Memory B cell (primary cell): ENCODE results near the gene NOD1.
"Not testable (repeated sequence)": the region's sequence is repeated elsewhere in the genome, so short reads cannot be mapped to it uniquely, and the experiment has no call there.

ENCODE experiments used
- ATAC-seq: fragments of 150-1000 bp; cut with Tn5 transposase; 2 replicates; pipeline ENCODE4 v1.10.0; 2021; ENCODE audit warnings: low read depth, mild to moderate bottlenecking, moderate library complexity
- DNase-seq, 2 donors: peaks; one replicate each; pipeline ENCODE4 v3.0.0; 2022; ENCODE audit warnings: low spot score in 2 of 2
- H3K27ac Mint-ChIP-seq: one replicate; pipeline ENCODE4 v1.8.0; 2022; ENCODE audit warnings: mild to moderate bottlenecking, moderate library complexity, mixed read lengths
- H3K27me3 Mint-ChIP-seq: one replicate; pipeline ENCODE4 v1.8.0; 2022; ENCODE audit warnings: mixed read lengths
- H3K36me3 Mint-ChIP-seq: one replicate; pipeline ENCODE4 v1.8.0; 2022; ENCODE audit warnings: mild to moderate bottlenecking, mixed read lengths
- H3K4me1 Mint-ChIP-seq: one replicate; pipeline ENCODE4 v1.8.0; 2022; ENCODE audit warnings: mixed read lengths
- H3K4me3 Mint-ChIP-seq: one replicate; pipeline ENCODE4 v1.8.0; 2022; ENCODE audit warnings: mild to moderate bottlenecking, moderate library complexity, mixed read lengths
- H3K9me3 Mint-ChIP-seq: one replicate; pipeline ENCODE4 v1.8.0; 2022; ENCODE audit warnings: mixed read lengths

The NOD1 gene

GRCh38 chr7:30412782-30413504 lies 65.6 kb downstream of the NOD1 start:
- H3K4me1 Mint-ChIP-seq: peaks cover 19% of the 10 kb centered on the region
- H3K9me3 Mint-ChIP-seq: peaks cover 2% of the 10 kb centered on the region
- H3K4me3 Mint-ChIP-seq: no peak overlapping the region
- DNase-seq: peak in 1 of 2 donors; percentile 16
- H3K27ac Mint-ChIP-seq: no peak overlapping the region
- ATAC-seq: peak; percentile 44
- H3K36me3 Mint-ChIP-seq: no peaks in the 10 kb centered on the region
- no peaks in the 10 kb centered on the region for H3K27me3 Mint-ChIP-seq

- no peaks in the 10 kb centered on the region for H3K27me3 Mint-ChIP-seq
- no peaks in the 10 kb centered on the region for H3K36me3 Mint-ChIP-seq
- H3K9me3 Mint-ChIP-seq: peaks cover 2% of the 10 kb centered on the region
- DNase-seq (no peak), ATAC-seq (no peak)
- peaks cover 19% of the 10 kb centered on the region for H3K4me1 Mint-ChIP-seq
- no peak overlapping the region for H3K4me3 Mint-ChIP-seq
- peak overlapping the region; percentile 28 for H3K27ac Mint-ChIP-seq
Measured at GRCh38 chr7:30411897-30412296, 66.7 kb downstream of the NOD1 start.

GRCh38 chr7:30411173-30411572 lies 67.4 kb downstream of the NOD1 start:
- H3K27ac Mint-ChIP-seq: peak overlapping the region; percentile 28
- no peaks in the 10 kb centered on the region for H3K27me3 Mint-ChIP-seq
- H3K36me3 Mint-ChIP-seq: no peaks in the 10 kb centered on the region
- no peak for DNase-seq
- no peak overlapping the region for H3K4me3 Mint-ChIP-seq
- H3K9me3 Mint-ChIP-seq: peaks cover 2% of the 10 kb centered on the region
- ATAC-seq: no peak
- H3K4me1 Mint-ChIP-seq: peaks cover 19% of the 10 kb centered on the region

- Mint-ChIP-seq H3K27me3 (no peaks in the 10 kb centered on the region), H3K4me3 (no peak overlapping the region), H3K27ac (no peak overlapping the region), H3K36me3 (peaks cover 6% of the 10 kb centered on the region), H3K4me1 (peaks cover 11% of the 10 kb centered on the region), H3K9me3 (no peaks in the 10 kb centered on the region)
- no peak for ATAC-seq
- DNase-seq: no peak
Measured at GRCh38 chr7:30406664-30407425, 71.7 kb downstream of the NOD1 start.

GRCh38 chr7:30405179-30405578 lies 73.4 kb downstream of the NOD1 start:
- ATAC-seq: no peak
- Mint-ChIP-seq H3K9me3 (no peaks in the 10 kb centered on the region), H3K4me3 (no peak overlapping the region), H3K4me1 (peaks cover 2% of the 10 kb centered on the region), H3K27ac (no peak overlapping the region), H3K27me3 (no peaks in the 10 kb centered on the region), H3K36me3 (peaks cover 6% of the 10 kb centered on the region)
- no peak for DNase-seq

- ATAC-seq (no peak), DNase-seq (no peak)
- H3K27me3 Mint-ChIP-seq: no peaks in the 10 kb centered on the region
- H3K4me3 Mint-ChIP-seq: no peak overlapping the region
- H3K9me3 Mint-ChIP-seq: no peaks in the 10 kb centered on the region
- peaks cover 6% of the 10 kb centered on the region for H3K36me3 Mint-ChIP-seq
- H3K27ac Mint-ChIP-seq: no peak overlapping the region
- no peaks in the 10 kb centered on the region for H3K4me1 Mint-ChIP-seq
Measured at GRCh38 chr7:30403477-30403876, 75.1 kb downstream of the NOD1 start.

- Mint-ChIP-seq H3K36me3 (no peaks in the 10 kb centered on the region), H3K27ac (no peak overlapping the region), H3K4me1 (no peaks in the 10 kb centered on the region), H3K9me3 (no peaks in the 10 kb centered on the region), H3K27me3 (no peaks in the 10 kb centered on the region), H3K4me3 (no peak overlapping the region)
- ATAC-seq (no peak), DNase-seq (no peak)
Measured at GRCh38 chr7:30396389-30396788, 82.2 kb downstream of the NOD1 start.

- ATAC-seq (no peak), DNase-seq (no peak)
- Mint-ChIP-seq H3K27me3 (no peaks in the 10 kb centered on the region), H3K4me1 (no peaks in the 10 kb centered on the region), H3K9me3 (no peaks in the 10 kb centered on the region), H3K4me3 (no peak overlapping the region), H3K27ac (no peak overlapping the region), H3K36me3 (no peaks in the 10 kb centered on the region)
Measured at GRCh38 chr7:30395676-30396075, 82.9 kb downstream of the NOD1 start.

GRCh38 chr7:30391806-30392205 lies 86.8 kb downstream of the NOD1 start:
- Mint-ChIP-seq H3K4me1 (peaks cover 9% of the 10 kb centered on the region), H3K9me3 (no peaks in the 10 kb centered on the region), H3K27me3 (no peaks in the 10 kb centered on the region), H3K4me3 (no peak overlapping the region), H3K36me3 (peaks cover 10% of the 10 kb centered on the region), H3K27ac (no peak overlapping the region)
- no peak for ATAC-seq
- no peak for DNase-seq

GRCh38 chr7:30390736-30391636 lies 87.6 kb downstream of the NOD1 start:
- no peak overlapping the region for H3K4me3 Mint-ChIP-seq

GRCh38 chr7:30389791-30390190 lies 88.8 kb downstream of the NOD1 start:
- peaks cover 10% of the 10 kb centered on the region for H3K36me3 Mint-ChIP-seq
- no peak for ATAC-seq
- H3K27ac Mint-ChIP-seq: no peak overlapping the region

More at GRCh38 chr7:30390736-30391636, 87.6 kb downstream of the NOD1 start:
- Mint-ChIP-seq H3K27ac (no peak overlapping the region), H3K9me3 (no peaks in the 10 kb centered on the region), H3K27me3 (no peaks in the 10 kb centered on the region), H3K36me3 (peaks cover 10% of the 10 kb centered on the region), H3K4me1 (peaks cover 9% of the 10 kb centered on the region)
- ATAC-seq (no peak), DNase-seq (no peak)

GRCh38 chr7:30382607-30383006 lies 96.0 kb downstream of the NOD1 start:
- H3K27ac Mint-ChIP-seq: no peak overlapping the region
- peaks cover 3% of the 10 kb centered on the region for H3K9me3 Mint-ChIP-seq
- no peaks in the 10 kb centered on the region for H3K27me3 Mint-ChIP-seq
- peaks cover 6% of the 10 kb centered on the region for H3K36me3 Mint-ChIP-seq
- ATAC-seq (no peak), DNase-seq (no peak)
- no peak overlapping the region for H3K4me3 Mint-ChIP-seq
- no peaks in the 10 kb centered on the region for H3K4me1 Mint-ChIP-seq

More at GRCh38 chr7:30389791-30390190, 88.8 kb downstream of the NOD1 start:
- no peak for DNase-seq
- Mint-ChIP-seq H3K27me3 (no peaks in the 10 kb centered on the region), H3K4me1 (peaks cover 9% of the 10 kb centered on the region), H3K4me3 (no peak overlapping the region), H3K9me3 (no peaks in the 10 kb centered on the region)

- DNase-seq, H3K4me1 Mint-ChIP-seq, H3K9me3 Mint-ChIP-seq, H3K27ac Mint-ChIP-seq, H3K36me3 Mint-ChIP-seq, H3K27me3 Mint-ChIP-seq, H3K4me3 Mint-ChIP-seq, ATAC-seq: not testable (repeated sequence)
Measured at GRCh38 chr7:30380824-30381223, 97.8 kb downstream of the NOD1 start.

- Mint-ChIP-seq H3K4me1 (peaks cover 2% of the 10 kb centered on the region), H3K36me3 (peaks cover 6% of the 10 kb centered on the region), H3K4me3 (no peak overlapping the region), H3K27me3 (no peaks in the 10 kb centered on the region), H3K9me3 (peaks cover 3% of the 10 kb centered on the region), H3K27ac (no peak overlapping the region)
- ATAC-seq (no peak), DNase-seq (no peak)
Measured at GRCh38 chr7:30380294-30380693, 98.3 kb downstream of the NOD1 start.
